Activated CD8-positive, alpha-beta memory T cell treated with anti-CD3 and anti-CD28 coated beads for 4 hours (primary cell): ENCODE measurements around the gene FZD10.

Source experiments
- DNase-seq, 2 donors: peaks; one replicate each; pipeline ENCODE4 v3.0.0-alpha.2; 2020; ENCODE audit warnings: low read depth in 2 of 2

FZD10 gene

DNA sequence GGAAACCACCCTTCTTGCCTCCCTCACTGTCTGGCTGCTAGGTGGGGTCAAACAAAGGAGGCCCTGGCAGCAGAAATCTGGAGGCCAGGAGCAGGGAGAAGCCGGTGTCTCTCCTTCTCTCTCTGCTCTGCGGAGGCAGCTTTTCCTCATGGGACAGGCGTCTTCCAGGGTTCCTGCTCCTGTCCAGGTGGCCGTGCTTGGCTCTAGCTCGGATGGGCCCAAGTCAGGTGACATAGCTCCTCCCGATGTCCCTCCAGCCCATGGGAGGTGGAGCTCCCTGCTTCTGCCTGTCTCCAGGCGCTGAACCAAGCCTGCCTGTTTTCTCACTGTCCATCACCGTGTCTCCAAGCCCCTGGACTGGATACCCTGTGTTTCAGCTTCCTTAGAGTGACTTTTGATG lies 30.5 kb upstream of the FZD10 start:
- DNase-seq, result no peak

DNA sequence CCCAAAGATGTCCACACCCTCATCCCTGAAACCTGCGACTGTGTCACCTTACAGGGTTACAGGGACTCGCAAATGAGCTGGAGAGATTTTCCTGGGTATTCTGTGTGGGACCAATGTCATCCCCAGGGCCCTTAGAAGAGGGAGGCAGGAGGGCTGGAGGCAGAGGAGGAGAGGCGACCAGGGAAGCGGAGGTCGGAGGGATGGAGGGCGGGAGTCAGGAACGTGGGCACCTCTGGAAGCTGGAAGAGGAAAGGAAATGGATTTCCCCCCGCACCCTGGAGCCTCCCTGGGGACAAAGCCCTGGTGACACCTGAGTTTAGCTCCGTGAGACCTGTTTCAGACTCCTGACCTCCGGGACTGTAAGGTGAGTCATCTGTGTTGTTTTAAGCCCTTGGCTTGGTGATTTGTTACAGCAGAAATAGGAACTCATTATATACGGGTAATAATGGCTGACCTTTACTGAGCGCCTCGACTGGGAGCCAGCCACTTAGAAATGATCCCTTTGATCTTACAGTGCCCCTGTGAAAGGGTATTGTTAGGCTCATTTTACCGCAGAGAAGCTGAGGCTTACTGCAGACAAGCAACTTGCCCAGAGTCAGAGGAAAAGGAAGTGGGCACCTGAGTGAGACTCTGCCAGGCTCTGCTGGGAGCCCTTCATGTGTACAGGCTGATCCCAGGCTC lies 29.3 kb upstream of the FZD10 start:
- DNase-seq, result no peak

- no peak for DNase-seq
Measured at GRCh38 chr12:130133851-130134562, 28.3 kb upstream of the FZD10 start.

DNA sequence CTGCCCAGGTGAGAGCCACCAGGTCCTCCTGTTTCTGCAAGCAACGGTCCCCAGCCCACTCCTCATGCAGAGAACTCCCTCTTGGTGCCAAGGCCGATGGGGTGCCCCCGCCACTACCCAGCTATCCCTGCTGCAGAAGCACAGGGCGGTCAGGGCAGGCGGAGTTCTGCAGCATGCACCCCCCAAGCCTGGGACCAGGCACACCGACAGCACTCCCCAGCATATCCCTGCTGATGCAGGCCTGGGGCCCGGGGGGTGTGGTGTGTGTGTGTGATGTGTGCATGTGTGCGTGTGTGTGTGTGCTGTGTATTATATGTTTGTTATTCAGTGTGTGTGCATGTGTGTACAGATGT lies 27.7 kb upstream of the FZD10 start:
- no peak for DNase-seq

DNA sequence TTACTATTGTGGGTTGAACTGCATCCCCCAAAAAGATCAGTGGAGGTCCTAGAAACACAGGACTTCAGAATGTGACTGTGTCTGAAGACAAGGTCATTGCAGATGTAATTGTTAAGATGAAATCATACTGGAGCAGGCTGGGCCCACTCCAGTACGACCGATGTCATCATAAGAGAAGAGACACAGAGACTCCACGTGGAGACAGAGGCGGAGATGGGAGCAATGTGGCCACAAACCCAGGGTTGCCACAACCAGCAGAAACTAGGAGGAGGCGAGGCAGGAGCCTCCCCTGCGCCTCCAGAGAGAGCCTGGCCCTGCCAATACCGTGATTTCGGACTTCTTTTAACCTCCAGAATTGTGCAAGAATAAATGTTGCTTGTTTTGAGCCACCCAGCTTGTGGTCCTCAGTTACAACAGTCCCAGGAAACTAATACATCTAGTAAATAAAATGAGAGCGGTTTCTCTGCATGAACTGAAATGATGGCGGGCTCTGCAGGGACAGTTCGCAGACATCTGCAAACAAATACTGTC lies 25.7 kb upstream of the FZD10 start:
- no peak for DNase-seq

- no peak for DNase-seq
Measured at GRCh38 chr12:130137040-130138018, 24.9 kb upstream of the FZD10 start.

DNA sequence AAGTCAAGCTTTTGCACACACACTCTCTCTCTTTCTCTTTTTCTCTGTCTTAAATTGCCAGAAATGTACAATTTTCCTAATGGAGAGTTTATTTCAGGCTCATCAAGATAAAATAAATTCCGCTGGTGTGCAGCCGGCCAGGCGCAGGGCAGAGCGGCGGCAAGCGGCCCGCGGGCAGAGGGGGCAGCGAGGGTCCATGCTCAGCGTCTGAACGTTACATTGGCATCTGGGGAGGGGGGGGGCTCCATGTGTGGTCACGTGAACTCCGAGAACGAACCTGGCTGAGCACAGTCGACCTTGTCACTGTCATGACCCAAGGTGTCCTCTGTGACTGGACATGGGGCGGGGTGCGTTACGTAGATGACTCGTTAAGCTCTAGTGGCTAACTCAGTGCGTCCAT lies 23.8 kb upstream of the FZD10 start:
- no peak for DNase-seq

DNA sequence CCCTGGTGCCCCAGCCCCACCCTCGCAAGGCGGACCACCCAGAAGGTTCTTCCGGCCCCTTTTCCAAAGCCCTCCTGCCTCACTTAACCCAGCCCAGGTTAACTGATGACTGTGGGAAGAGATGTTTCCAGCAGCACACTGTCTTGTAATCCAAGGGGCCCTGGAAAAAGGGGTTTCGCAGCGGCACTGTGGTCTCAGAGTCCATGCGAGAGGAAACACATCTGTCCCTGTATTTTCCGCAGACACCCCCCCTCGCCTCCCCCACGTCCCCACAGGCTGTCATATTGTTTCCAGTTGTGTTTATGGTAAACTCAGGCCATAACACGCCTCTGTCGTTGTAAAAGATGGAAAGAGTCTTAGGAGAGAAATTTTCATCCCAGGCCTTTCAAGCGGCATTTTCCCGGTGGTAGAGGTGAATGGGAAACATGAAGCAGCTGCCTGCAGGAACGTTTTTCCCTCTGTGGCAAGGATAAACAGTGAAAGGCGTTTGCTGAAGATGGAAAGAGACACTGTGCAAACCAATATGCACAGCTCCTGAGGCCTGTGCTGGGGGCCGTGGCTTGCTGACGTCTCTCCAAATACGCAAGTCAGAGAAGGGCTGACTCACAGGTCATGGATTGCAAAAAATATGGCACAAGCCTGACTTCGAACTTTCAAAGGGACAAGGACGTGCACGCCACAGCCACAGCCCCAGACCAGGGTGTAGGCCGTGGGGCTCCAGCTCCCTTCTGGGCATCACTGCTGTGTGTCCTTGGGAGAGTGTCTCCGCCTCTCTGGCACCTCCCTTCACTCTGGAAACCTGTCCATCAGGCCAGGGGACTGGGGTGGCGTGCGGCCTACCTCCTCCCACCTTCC lies 22.5 kb upstream of the FZD10 start:
- DNase-seq, result no peak

- DNase-seq, result no peak
Measured at GRCh38 chr12:130141105-130141504, 21.2 kb upstream of the FZD10 start.

GRCh38 chr12:130141901-130142683 lies 20.2 kb upstream of the FZD10 start:
- DNase-seq, result no peak

GRCh38 chr12:130142736-130143135 lies 19.5 kb upstream of the FZD10 start:
- DNase-seq, result no peak

DNA sequence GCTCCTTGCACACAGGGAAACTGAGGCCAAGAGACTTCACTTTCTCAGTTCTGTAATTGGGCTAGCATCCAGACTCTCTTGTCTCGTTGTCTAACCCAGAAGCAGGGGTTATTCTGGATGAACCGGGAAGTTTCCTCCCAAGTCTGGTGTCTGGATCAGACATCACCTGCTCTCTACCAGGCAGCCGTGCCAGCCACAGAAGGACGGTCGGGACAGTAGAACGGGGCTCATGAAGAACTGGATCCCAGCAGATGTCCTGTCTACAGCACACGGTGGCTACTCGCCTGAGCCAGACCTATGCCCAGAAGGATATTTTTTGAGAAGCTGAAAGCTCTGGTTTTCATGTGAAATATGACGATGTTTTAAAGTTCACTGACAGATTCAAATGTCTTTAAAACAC lies 19.1 kb upstream of the FZD10 start:
- no peak for DNase-seq

DNA sequence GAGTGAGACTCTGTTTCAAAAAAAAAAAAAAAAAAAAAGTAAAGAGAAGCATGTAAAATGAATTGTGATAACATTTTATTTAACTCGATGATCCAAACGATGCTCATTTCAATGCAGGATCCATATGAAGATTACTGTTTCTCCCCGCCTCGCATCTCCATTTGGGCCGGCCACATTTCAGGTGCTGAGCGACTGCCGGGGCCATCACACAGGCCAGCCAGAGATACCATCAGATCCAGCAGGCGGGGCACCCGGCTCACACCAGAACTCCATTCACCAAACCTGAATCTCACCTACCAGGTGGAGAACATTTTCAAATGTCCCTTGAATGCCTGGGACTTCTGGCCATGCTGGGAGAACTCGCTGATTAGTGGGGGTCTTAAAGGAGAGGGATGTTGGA lies 18.0 kb upstream of the FZD10 start:
- no peak for DNase-seq

- DNase-seq, result no peak
Measured at GRCh38 chr12:130145731-130146130, 16.5 kb upstream of the FZD10 start.

GRCh38 chr12:130146176-130146931 lies 15.9 kb upstream of the FZD10 start:
- DNase-seq, result no peak

DNA sequence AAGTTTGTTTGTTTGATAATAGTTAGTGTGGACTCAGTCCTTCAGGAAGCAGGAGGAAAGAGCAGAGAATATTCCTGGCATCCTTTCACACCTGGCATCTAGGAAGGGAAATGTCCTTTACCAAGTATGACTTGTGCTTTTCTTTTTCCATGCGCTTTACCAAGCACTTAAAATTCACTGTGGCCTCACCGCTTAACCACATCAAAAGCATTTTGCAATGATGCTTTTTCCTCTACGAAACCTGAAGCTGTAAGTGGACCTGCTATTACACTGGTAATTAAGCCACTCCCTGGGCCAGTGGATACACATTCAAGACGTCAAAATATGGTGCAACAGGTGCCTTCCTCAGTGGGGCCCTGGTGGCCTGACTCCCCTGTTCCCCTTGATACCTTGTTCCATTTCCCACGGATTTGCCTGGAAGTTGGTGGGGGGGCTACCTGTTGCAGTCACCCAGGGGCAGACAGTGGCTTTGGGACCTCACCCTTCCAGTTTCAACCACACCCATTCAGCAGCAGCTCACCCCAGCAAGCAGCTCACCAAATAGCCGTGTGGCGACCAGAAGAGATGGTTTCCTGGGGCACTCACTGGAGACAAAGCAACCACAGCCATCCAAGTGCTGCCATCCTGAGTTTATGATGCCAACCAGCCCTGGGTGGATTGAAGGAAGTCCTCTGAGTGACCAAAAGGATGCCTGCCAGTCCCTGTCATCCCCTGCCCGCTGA lies 14.2 kb upstream of the FZD10 start:
- DNase-seq, result no peak

DNA sequence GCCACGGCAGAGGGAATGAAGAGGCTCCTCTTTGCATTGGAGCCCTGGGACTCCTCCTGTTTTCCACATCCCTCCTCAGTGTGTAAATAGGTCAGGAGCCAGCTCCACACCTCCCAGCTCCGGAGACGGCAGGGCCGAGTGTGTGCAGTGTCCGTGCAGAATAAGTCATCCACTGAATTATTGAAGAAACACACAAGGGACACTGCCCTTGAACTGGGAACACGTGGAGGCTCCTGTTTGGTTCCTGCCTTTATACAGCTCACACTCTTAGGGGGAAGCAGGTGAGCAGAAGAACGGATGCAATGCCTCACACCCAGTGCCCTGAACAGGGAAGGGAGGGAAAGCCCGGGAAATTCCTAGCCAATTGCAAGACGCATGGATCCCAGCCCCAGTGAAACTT lies 10.4 kb upstream of the FZD10 start:
- DNase-seq, result no peak

DNA sequence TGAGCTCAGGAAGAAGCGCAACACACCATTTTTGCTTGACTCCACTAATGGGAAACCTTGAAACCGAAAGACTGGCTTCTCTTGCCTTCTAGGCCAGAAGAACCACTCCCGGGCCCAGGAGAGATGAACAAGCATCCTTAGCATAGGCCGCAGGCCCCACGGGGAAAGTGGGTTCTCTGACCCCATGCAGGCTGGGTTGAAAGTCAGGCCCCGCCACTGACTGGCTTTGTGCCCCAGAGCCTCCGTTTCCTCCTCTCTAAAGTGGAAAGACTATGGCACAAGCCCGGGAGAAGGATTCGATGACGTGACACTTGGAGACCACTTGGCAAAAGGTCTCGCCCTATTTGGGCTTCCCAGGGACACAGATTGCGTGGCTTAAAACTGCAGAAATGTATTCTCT lies 9.9 kb upstream of the FZD10 start:
- DNase-seq, result no peak

DNA sequence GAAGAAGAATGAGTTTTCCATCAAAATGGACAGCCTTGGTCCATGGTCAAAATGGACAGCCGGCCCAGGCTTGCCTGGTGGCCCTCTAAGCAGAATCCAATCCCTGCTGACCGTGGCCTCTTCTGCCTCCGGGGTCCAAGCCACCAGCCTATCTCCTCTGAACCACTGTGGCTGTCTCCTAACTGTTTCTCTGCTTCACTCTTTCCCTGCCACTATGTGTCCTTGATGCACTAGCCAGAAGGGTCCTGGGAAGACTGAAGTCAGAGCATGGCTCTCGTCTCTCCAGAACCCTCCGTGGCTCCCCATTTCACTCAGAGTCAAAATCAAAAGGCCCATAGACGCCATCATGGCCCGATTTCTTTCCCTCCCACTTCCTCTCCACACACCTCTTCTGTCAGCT lies 8.5 kb upstream of the FZD10 start:
- no peak for DNase-seq
